ENCODE results near the gene ABLIM1. TPM values are rescaled to one million over a fixed set of nuclear protein-coding genes. Genes with fewer than 3 reads are reported as not detected.

The ABLIM1 gene
- total and polyA plus RNA-seq, 2 of the 4 experiments (the other 2 are of a cell fraction) = 7.7 to 9.9 TPM

- intact Hi-C loops (cut with micrococcal nuclease) = no loop called here
- Histone ChIP-seq H3K9ac (ENCODE audit: low read depth, low read length) (no peak overlapping the region), H3K27ac (ENCODE audit: insufficient read depth, low read length) (no peak overlapping the region), H3K4me3 (ENCODE audit: insufficient read depth, low read depth, low read length) (no peak overlapping the region), H2BK20ac (ENCODE audit: low read depth, low read length) (no peak overlapping the region), H3K4me1 (ENCODE audit: control insufficient read depth, insufficient read depth, low read length) (peaks cover 1% of the 10 kb centered on the region; the same call in 1 of the 2 replicates), H2BK5ac (ENCODE audit: low read depth, low read length, poor library complexity, severe bottlenecking) (no peak overlapping the region), H4K91ac (ENCODE audit: insufficient read depth, low read depth, low read length) (no peak overlapping the region), H4K8ac (ENCODE audit: low read depth in 2 of 2, low read length in 2 of 2) (no peak overlapping the region), H2AK9ac (replicated peaks; ENCODE audit: low read depth, low read length, poor library complexity) (peak overlapping the region; percentile 16), H3K14ac (replicated peaks; ENCODE audit: low read depth, low read length) (no peak overlapping the region), H3K27me3 (ENCODE audit: control insufficient read depth, insufficient read depth, low read length) (peaks cover 40% of the 10 kb centered on the region), H3K56ac (ENCODE audit: extremely low read depth, insufficient read depth, low read length) (no peak overlapping the region), H3K18ac (ENCODE audit: low read depth, low read length) (no peak overlapping the region), H3K4me2 (ENCODE audit: low read depth, low read length) (no peak overlapping the region), H2BK15ac (ENCODE audit: low read depth, low read length) (no peak overlapping the region), H4K20me1 (ENCODE audit: insufficient read depth, low read length) (no peaks in the 10 kb centered on the region), H2AFZ (replicated peaks; ENCODE audit: low read length, poor library complexity) (peak overlapping the region; percentile 71), H3K9me3 (ENCODE audit: control insufficient read depth, insufficient read depth, low read length) (no peaks in the 10 kb centered on the region), H2BK120ac (ENCODE audit: low read depth, low read length) (no peak overlapping the region), H3K79me1 (ENCODE audit: low read depth in 1 of 2, low read length in 2 of 2) (no peaks in the 10 kb centered on the region), H3K9me1 (ENCODE audit: insufficient read depth, low read length) (no peaks in the 10 kb centered on the region), H4K5ac (ENCODE audit: low read depth, low read length) (no peak overlapping the region), H3K23ac (ENCODE audit: low read depth, low read length) (no peak overlapping the region), H3K4ac (ENCODE audit: low read depth, low read length) (no peak overlapping the region), H3K36me3 (ENCODE audit: control insufficient read depth, insufficient read depth, low read length) (no peaks in the 10 kb centered on the region), H2AK5ac (ENCODE audit: low read depth, low read length) (no peak overlapping the region)
- no peak for TF ChIP-seq RAD21 (IDR thresholded peaks at IDR 0.05; ENCODE audit: low read length)
- no peak for TF ChIP-seq BHLHE40 (IDR thresholded peaks at IDR 0.05; ENCODE audit: low read depth, low read length)
- no peak for TF ChIP-seq MAZ (IDR thresholded peaks at IDR 0.05; ENCODE audit: borderline replicate concordance, low read depth, low read length)
- no peak for TF ChIP-seq CHD1 (IDR thresholded peaks at IDR 0.05; ENCODE audit: low read depth, low read length)
- TF ChIP-seq CTCF (conservative IDR thresholded peaks at IDR 0.05; ENCODE audit: low read depth, low read length) = no peak
- TF ChIP-seq FOS (IDR thresholded peaks at IDR 0.05; ENCODE audit: low read depth, low read length) = no peak
- no peak for TF ChIP-seq POLR2A (IDR thresholded peaks at IDR 0.05; ENCODE audit: low read depth, low read length)
- TF ChIP-seq NFE2L2 (IDR thresholded peaks at IDR 0.05; ENCODE audit: low read depth, low read length) = no peak
- no peak for TF ChIP-seq MAFK (IDR thresholded peaks at IDR 0.05; ENCODE audit: low read depth, low read length)
- TF ChIP-seq USF2 (IDR thresholded peaks at IDR 0.05; ENCODE audit: low read depth, low read length) = no peak
- TF ChIP-seq RFX5 (IDR thresholded peaks at IDR 0.05; ENCODE audit: low read depth, low read length) = no peak
- no peak for TF ChIP-seq ELK1 (IDR thresholded peaks at IDR 0.05; ENCODE audit: borderline replicate concordance, low read depth, low read length)
- TF ChIP-seq MXI1 (IDR thresholded peaks at IDR 0.05; ENCODE audit: borderline replicate concordance, low read depth, low read length) = no peak
- no peak for TF ChIP-seq RCOR1 (IDR thresholded peaks at IDR 0.05; ENCODE audit: insufficient replicate concordance, low read length)
- TF ChIP-seq CEBPB (IDR thresholded peaks at IDR 0.05; ENCODE audit: low read depth, low read length) = no peak
- no peak for TF ChIP-seq SMC3 (IDR thresholded peaks at IDR 0.05; ENCODE audit: low read depth, low read length)
- ChIA-PET POLR2A (ENCODE audit: unreplicated experiment) (no interaction called here), CTCF (no interaction called here)
- WGBS, 2 experiments (ENCODE audit: extremely low coverage in 2 of 2, insufficient read length in 1 of 2) = no CpG with 5 or more reads among the region's 11 CpGs
- dilution Hi-C loops (cut with HindIII; ENCODE audit: low sequenced_read_pairs, unreplicated experiment) = no loop called here
- in situ Hi-C loops (cut with MboI; ENCODE audit: low sequenced_read_pairs) = no loop called here
- BruUV-seq (replicated peaks) = no TSS peak
- no peak for ATAC-seq (ENCODE audit: low read depth)
- peak; percentile 42 for DNase-seq
These were observed 264.6 kb downstream of the ABLIM1 start for GRCh38 chr10:114393482-114393881.

All from IMR-90 (cell line).